Fibroblast of villous mesenchyme (primary cell): ENCODE data around the gene EIF4G3. TPM values are rescaled to one million over a fixed set of nuclear protein-coding genes. Genes with fewer than 3 reads are reported as not detected.

Experiments used
- DNase-seq: peaks from one replicate; pipeline ENCODE4 v3.0.0-alpha.2; 2010; ENCODE audit warnings: low read depth
- H3K4me3 ChIP-seq: 2 replicates; pipeline ENCODE4 v1.5.1; 2011; ENCODE audit warnings: low read depth, mild to moderate bottlenecking, low read length
- CTCF ChIP-seq: IDR thresholded peaks from 2 replicates; pipeline ENCODE4 v1.5.1; 2012; ENCODE audit warnings: low read depth, mild to moderate bottlenecking, low read length; ENCODE audit not compliant: insufficient read depth
- total RNA-seq: library from RNA; depleted of rRNA; stranded (reverse); fragments of >200 nt; gene quantifications from 2 replicates; pipeline ENCODE4 v1.2.3, GENCODE V29; 2012

The EIF4G3 gene
- total RNA-seq, 1 donor, result 66.5 TPM

- DNase-seq, result no peak
- no peak for TF ChIP-seq CTCF
- H3K4me3 ChIP-seq, result no peak overlapping the region
Observed at GRCh38 chr1:21001042-21001441, 175.7 kb downstream of the EIF4G3 start.

- TF ChIP-seq CTCF, result no peak
- no peak for DNase-seq
- no peak overlapping the region for H3K4me3 ChIP-seq
Observed at GRCh38 chr1:21000245-21000594, 176.5 kb downstream of the EIF4G3 start.

GRCh38 chr1:20999525-21000244, 177.0 kb downstream of the EIF4G3 start:
- no peak overlapping the region for H3K4me3 ChIP-seq
- no peak for DNase-seq
- TF ChIP-seq CTCF, result no peak

- H3K4me3 ChIP-seq, result no peak overlapping the region
- DNase-seq, result no peak
- TF ChIP-seq CTCF, result no peak
Observed at GRCh38 chr1:20998826-20999225, 177.9 kb downstream of the EIF4G3 start.

GRCh38 chr1:20997602-20998224, 179.0 kb downstream of the EIF4G3 start:
- no peak overlapping the region for H3K4me3 ChIP-seq
- no peak for TF ChIP-seq CTCF
- DNase-seq, result no peak

- no peak for TF ChIP-seq CTCF
Observed at GRCh38 chr1:20996554-20996953, 180.1 kb downstream of the EIF4G3 start.

More at GRCh38 chr1:20996554-20996953, 180.1 kb downstream of the EIF4G3 start:
- no peak overlapping the region for H3K4me3 ChIP-seq
- DNase-seq, result no peak
